ENCODE measurements around the gene RPL35.

The RPL35 gene

GRCh38 chr9:124834591-124834990 is 27.2 kb downstream of the RPL35 start:
- no peak for DNase-seq
- intact Hi-C loops (cut with DNase I) = no loop called here

GRCh38 chr9:124831642-124832364 is 30.0 kb downstream of the RPL35 start:
- intact Hi-C loops (cut with DNase I) = no loop called here

GRCh38 chr9:124830593-124830992 is 31.2 kb downstream of the RPL35 start:
- intact Hi-C loops (cut with DNase I) = no loop called here
- DNase-seq = no peak

More at GRCh38 chr9:124831642-124832364, 30.0 kb downstream of the RPL35 start:
- DNase-seq = no peak

GRCh38 chr9:124829334-124829669 is 32.5 kb downstream of the RPL35 start:
- intact Hi-C loops (cut with DNase I) = no loop called here
- DNase-seq = no peak

- DNase-seq = no peak
- intact Hi-C loops (cut with DNase I) = no loop called here
Observed at GRCh38 chr9:124828489-124829333, 33.0 kb downstream of the RPL35 start.

- no peak for DNase-seq
- intact Hi-C loops (cut with DNase I) = no loop called here
Observed at GRCh38 chr9:124820698-124821623, 40.8 kb downstream of the RPL35 start.

- DNase-seq = no peak
- intact Hi-C loops (cut with DNase I) = no loop called here
Observed at GRCh38 chr9:124818431-124819281, 43.1 kb downstream of the RPL35 start.

- intact Hi-C loops (cut with DNase I) = no loop called here
- no peak for DNase-seq
Observed at GRCh38 chr9:124815601-124816000, 46.2 kb downstream of the RPL35 start.

- no peak for DNase-seq
- intact Hi-C loops (cut with DNase I) = no loop called here
Observed at GRCh38 chr9:124814164-124814535, 47.6 kb downstream of the RPL35 start.

GRCh38 chr9:124813501-124814163 is 48.1 kb downstream of the RPL35 start:
- DNase-seq = no peak
- intact Hi-C loops (cut with DNase I) = no loop called here

- no peak for DNase-seq
- intact Hi-C loops (cut with DNase I) = no loop called here
Observed at GRCh38 chr9:124813041-124813440, 48.7 kb downstream of the RPL35 start.

- intact Hi-C loops (cut with DNase I) = no loop called here
- DNase-seq = no peak
Observed at GRCh38 chr9:124812441-124812876, 49.3 kb downstream of the RPL35 start.

GRCh38 chr9:124810663-124811355 is 50.9 kb downstream of the RPL35 start:
- intact Hi-C loops (cut with DNase I) = no loop called here
- DNase-seq = no peak

GRCh38 chr9:124809741-124810500 is 51.8 kb downstream of the RPL35 start:
- no peak for DNase-seq
- intact Hi-C loops (cut with DNase I) = no loop called here

GRCh38 chr9:124809211-124809610 is 52.5 kb downstream of the RPL35 start:
- DNase-seq = no peak
- intact Hi-C loops (cut with DNase I) = no loop called here

GRCh38 chr9:124808246-124808956 is 53.4 kb downstream of the RPL35 start:
- intact Hi-C loops (cut with DNase I) = no loop called here
- no peak for DNase-seq

Data from head of caudate nucleus (tissue), 42 donors.